ENCODE measurements around the gene WHAMM. TPM values are rescaled to one million over a fixed set of nuclear protein-coding genes. Genes with fewer than 3 reads are reported as not detected.
"Not testable (repeated sequence)": the region's sequence is repeated elsewhere in the genome, so short reads cannot be mapped to it uniquely, and the experiment has no call there.

Gene WHAMM
- total RNA-seq, 4 donors from 2014 or later, result 14.1 to 22.1 (median 21.8) TPM

DNA sequence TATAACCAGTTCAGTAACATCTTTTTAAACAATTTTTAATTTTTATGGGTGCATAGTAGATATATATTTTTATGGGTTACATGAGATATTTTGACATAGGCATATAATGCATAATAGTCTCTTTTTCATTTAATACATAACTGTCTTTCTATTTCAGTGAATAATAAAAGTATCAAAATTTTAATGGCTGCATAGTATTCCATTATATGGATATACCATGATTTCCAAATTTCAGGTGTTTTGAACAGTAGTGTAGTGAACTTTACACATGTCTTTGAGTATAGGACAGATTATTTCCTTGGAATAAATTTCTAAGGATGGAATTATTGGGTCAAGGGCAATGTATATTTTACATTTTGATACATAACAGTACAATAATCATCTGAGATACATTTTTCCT, 10.7 kb downstream of the WHAMM start:
- no peak for TF ChIP-seq POLR2A (IDR thresholded peaks at IDR 0.05)
- TF ChIP-seq, protein P1, sequence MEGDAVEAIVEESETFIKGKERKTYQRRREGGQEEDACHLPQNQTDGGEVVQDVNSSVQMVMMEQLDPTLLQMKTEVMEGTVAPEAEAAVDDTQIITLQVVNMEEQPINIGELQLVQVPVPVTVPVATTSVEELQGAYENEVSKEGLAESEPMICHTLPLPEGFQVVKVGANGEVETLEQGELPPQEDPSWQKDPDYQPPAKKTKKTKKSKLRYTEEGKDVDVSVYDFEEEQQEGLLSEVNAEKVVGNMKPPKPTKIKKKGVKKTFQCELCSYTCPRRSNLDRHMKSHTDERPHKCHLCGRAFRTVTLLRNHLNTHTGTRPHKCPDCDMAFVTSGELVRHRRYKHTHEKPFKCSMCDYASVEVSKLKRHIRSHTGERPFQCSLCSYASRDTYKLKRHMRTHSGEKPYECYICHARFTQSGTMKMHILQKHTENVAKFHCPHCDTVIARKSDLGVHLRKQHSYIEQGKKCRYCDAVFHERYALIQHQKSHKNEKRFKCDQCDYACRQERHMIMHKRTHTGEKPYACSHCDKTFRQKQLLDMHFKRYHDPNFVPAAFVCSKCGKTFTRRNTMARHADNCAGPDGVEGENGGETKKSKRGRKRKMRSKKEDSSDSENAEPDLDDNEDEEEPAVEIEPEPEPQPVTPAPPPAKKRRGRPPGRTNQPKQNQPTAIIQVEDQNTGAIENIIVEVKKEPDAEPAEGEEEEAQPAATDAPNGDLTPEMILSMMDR (IDR thresholded peaks at IDR 0.05 in 4 of 5, conservative IDR thresholded peaks at IDR 0.05 in 1 of 5), result no peak
- DNase-seq (no peak), ATAC-seq (no peak)
- intact Hi-C loops (cut with DNase I; ENCODE audit: low total_unique reads), result no loop called here
- Histone ChIP-seq H3K4me3 (no peak overlapping the region), H3K36me3 (peaks cover 12 to 93% of the 10 kb centered on the region in 2 donors), H3K9me3 (no peaks in the 10 kb centered on the region), H3K4me1 (peaks cover 0 to 4% of the 10 kb centered on the region in 2 donors), H3K27ac (no peak overlapping the region), H3K27me3 (no peaks in the 10 kb centered on the region)
- in situ Hi-C loops (cut with MboI; ENCODE audit: low sequenced_read_pairs in 4 of 4), result loop anchor here in 2 of 4 donors (25.0 kb wide), 1 partner anchor 283 kb away; the partner anchor contains the start of gene RPS17 (in 2 of the 2)

DNA sequence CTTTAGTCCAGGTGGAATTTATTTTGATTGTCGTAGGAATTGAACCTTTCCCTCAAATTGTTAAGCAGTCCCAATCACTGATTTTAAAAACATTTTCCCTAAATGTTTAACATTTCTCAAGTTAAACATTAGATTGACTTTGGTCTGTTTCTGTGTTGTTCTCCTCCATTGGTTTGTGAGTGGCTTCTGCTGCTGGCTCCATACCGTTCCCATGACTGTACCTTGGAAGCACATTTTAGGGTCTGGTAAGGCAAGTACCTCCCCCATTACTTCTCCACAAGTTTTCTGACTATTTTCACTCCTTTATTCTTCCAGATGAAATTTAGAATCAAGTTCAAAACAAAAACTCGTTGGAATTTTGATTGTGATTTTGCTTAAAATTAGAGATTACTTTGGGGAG, 12.0 kb downstream of the WHAMM start:
- H3K27me3 ChIP-seq; ATAC-seq; H3K9me3 ChIP-seq; H3K4me1 ChIP-seq; H3K27ac ChIP-seq; H3K4me3 ChIP-seq; DNase-seq; intact Hi-C loops (cut with DNase I; ENCODE audit: low total_unique reads): not testable (repeated sequence)
- in situ Hi-C loops (cut with MboI; ENCODE audit: low sequenced_read_pairs in 4 of 4), result loop anchor here in 2 of 4 donors (25.0 kb wide), 1 partner anchor 284 kb away; the partner anchor contains the start of gene RPS17 (in 2 of the 2)
- H3K36me3 ChIP-seq, result peaks cover 12 to 93% of the 10 kb centered on the region in 2 donors

DNA sequence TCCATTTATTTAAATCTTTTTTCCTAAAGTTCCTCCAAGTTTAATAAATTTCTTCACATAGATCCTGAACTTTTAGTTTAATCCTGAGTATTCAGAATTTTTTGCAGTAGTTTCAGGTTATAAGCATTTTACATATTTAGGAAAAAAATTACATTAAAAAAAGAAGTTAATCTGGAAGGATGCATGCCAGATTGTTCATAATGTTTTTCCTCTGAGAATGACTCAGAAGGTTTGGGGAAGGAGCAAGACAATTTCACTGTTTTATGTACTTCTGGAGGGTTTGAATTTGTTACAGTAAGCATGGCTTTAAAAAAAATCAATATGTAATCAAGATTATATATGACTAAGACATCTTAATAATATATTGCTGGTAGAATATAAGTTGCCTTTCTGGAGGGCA, 12.4 kb downstream of the WHAMM start:
- DNase-seq; intact Hi-C loops (cut with DNase I; ENCODE audit: low total_unique reads); H3K27me3 ChIP-seq; H3K4me3 ChIP-seq; H3K27ac ChIP-seq; ATAC-seq; H3K9me3 ChIP-seq; H3K4me1 ChIP-seq: not testable (repeated sequence)
- H3K36me3 ChIP-seq, result peaks cover 12 to 93% of the 10 kb centered on the region in 2 donors
- in situ Hi-C loops (cut with MboI; ENCODE audit: low sequenced_read_pairs in 4 of 4), result loop anchor here in 2 of 4 donors (25.0 kb wide), 1 partner anchor 285 kb away; the partner anchor contains the start of gene RPS17 (in 2 of the 2)

DNA sequence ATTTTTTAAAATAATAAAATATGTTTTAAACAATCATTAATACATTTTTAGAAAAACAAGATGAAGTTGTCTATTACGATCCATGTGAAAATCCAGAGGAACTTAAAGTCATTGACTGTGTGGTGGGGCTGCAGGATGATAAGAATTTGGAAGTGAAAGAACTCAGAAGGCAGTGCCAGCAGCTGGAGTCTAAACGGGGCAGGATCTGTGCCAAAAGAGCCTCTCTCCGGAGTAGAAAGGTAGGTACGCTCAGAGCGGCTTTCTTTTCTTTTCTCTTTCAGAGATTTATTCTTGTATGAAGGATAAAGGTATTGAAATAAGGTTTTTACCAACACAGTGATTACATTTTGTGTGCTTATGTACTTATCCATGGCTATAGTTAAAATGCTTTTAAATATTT, 13.6 kb downstream of the WHAMM start:
- Histone ChIP-seq H3K27me3 (no peaks in the 10 kb centered on the region), H3K27ac (no peak overlapping the region), H3K4me1 (no peaks in the 10 kb centered on the region), H3K36me3 (peaks cover 11 to 93% of the 10 kb centered on the region in 2 donors), H3K9me3 (no peaks in the 10 kb centered on the region), H3K4me3 (no peak overlapping the region)
- in situ Hi-C loops (cut with MboI; ENCODE audit: low sequenced_read_pairs in 4 of 4) (loop anchor here in 2 of 4 donors (25.0 kb wide), 1 partner anchor 286 kb away; the partner anchor contains the start of gene RPS17 (in 2 of the 2)), intact Hi-C loops (cut with DNase I; ENCODE audit: low total_unique reads) (no loop called here)
- DNase-seq (no peak), ATAC-seq (no peak)
- TF ChIP-seq, protein P1 (IDR thresholded peaks at IDR 0.05 in 4 of 5, conservative IDR thresholded peaks at IDR 0.05 in 1 of 5), result no peak
- TF ChIP-seq POLR2A (IDR thresholded peaks at IDR 0.05), result no peak

DNA sequence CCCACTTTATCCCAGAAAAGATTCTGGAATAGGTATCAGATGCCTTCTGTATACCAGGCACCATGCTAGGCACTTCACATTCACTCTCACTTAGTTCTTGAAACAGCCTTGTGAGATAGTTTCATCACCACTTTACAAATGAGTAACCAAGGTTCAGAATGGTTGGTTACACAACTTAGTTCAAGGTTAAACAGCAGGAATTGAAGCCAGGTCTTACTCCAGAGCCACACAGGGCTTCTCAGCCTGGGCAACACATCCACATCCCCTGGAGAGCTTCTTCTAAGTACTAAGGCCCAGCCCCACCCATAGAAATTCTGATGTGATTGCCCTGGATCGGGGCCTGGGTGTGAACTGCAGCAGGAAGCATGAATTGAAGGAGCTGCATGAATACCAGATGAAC, 18.6 kb downstream of the WHAMM start:
- Histone ChIP-seq H3K27ac (no peak overlapping the region), H3K4me1 (no peaks in the 10 kb centered on the region), H3K4me3 (no peak overlapping the region), H3K36me3 (peaks cover 0 to 98% of the 10 kb centered on the region in 2 donors), H3K9me3 (no peaks in the 10 kb centered on the region), H3K27me3 (no peaks in the 10 kb centered on the region)
- intact Hi-C loops (cut with DNase I; ENCODE audit: low total_unique reads), result no loop called here
- ATAC-seq, result peak in 1 of 2 donors; percentile 66
- in situ Hi-C loops (cut with MboI; ENCODE audit: low sequenced_read_pairs in 4 of 4), result no loop called here
- TF ChIP-seq POLR2A (IDR thresholded peaks at IDR 0.05), result no peak
- TF ChIP-seq, protein P1 (IDR thresholded peaks at IDR 0.05 in 4 of 5, conservative IDR thresholded peaks at IDR 0.05 in 1 of 5), result no peak
- DNase-seq, result no peak

DNA sequence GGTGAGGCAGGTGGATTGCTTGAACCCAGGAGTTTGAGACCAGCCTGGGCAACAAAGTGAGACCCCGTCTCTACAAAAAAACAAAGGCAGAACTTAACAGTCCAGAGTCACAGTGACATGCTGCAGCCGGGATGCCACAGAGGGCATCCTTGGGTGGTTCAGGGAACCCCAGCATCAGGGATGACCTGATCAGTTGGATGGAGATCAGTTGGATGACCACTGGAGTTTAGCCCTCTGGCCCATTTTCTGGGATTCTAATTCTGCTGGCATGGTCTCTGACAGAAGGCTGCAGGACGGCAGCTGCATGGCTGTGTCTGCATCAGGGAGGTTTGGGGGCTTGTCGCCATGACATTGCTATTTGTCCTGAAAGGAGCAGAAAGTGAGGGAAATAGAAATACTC, 19.8 kb downstream of the WHAMM start:
- Histone ChIP-seq H3K4me1 (no peaks in the 10 kb centered on the region), H3K4me3 (no peak overlapping the region), H3K9me3 (no peaks in the 10 kb centered on the region), H3K36me3 (peaks cover 0 to 98% of the 10 kb centered on the region in 2 donors), H3K27me3 (no peaks in the 10 kb centered on the region), H3K27ac (no peak overlapping the region)
- ATAC-seq (no peak), DNase-seq (no peak)
- intact Hi-C loops (cut with DNase I; ENCODE audit: low total_unique reads) (no loop called here), in situ Hi-C loops (cut with MboI; ENCODE audit: low sequenced_read_pairs in 4 of 4) (no loop called here)
- no peak for TF ChIP-seq POLR2A (IDR thresholded peaks at IDR 0.05)
- TF ChIP-seq, protein P1 (IDR thresholded peaks at IDR 0.05 in 4 of 5, conservative IDR thresholded peaks at IDR 0.05 in 1 of 5), result no peak
